GM18861 (cell line): Measurements from ENCODE around the gene GNGT1.
A peak's percentile ranks its signal among the peaks of the same experiment; 100 is the strongest.
"Not testable (repeated sequence)": the region's sequence is repeated elsewhere in the genome, so short reads cannot be mapped to it uniquely, and the experiment has no call there.

Experiments used
- ATAC-seq: cut with Tn5 transposase; IDR thresholded peaks from one replicate; pipeline ENCODE4 v1.9.1; 2021; ENCODE audit not compliant: unreplicated experiment

The GNGT1 gene

DNA sequence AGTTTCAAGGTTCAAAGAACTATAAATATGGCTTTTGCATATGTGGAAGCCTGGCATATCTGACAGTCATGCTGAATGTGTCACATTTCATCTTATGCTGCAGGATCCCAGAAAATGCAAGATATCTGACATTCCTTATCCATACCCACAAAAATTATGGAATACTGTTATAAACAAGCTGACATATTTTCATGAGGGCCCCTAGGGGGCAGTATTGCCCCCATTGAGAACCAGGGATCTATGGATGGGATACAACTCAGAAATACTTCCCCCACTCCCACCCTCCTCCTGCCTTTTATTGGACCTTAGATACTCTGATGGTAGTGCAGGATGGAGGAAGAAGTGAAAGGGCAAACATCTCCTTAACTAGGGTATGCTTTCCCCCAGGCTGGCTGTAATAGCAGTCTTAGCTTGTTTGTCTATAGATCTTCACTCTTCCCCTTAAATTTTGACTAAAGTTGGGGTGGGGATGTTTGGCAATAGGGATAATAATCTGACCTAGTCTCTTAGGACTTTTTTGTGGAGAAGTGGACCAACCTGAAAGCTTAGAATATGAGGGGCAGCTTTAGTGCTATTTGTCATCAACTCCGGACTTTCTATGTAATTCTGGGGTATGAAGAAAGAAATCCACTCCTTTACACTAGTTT lies 3.5 kb upstream of the GNGT1 start:
- no peak for ATAC-seq

DNA sequence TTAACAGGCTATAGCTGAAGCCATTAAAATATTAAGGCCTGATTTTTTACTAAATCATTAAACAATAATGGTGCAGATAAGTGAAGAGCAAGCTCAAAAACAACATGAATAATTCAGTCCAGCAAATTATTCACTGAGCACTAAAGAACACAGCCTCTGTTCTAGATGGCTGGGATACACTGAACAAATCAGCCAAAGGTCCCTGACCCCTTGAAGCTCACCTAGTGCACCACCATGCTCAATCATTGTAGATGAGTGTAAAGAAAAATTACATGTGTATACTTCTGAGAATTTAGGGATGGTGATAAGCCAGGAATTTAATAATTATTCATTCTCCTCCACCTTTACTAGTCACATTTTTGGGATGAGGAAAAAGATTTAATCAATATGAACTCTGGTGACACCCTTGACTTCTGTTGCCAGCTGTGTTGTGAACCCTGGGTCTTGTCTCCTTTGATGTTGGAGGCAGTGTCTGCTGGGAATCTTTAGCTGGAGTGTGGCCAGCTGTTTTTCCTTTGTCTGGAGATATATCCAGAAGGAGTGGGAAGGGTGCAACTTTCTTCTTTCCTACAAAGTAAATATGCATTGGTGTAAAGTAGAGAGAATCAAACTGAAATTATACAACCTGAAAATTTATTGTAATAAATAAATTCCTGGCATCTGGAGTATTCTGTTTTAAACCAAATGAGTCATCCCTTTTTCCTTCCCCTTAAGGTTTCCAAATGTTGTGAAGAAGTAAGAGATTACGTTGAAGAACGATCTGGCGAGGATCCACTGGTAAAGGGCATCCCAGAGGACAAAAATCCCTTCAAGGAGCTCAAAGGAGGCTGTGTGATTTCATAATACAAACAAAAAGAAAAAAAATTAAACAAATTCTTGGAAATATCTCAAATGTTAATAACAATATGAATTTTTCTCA lies 4.0 kb downstream of the GNGT1 start:
- ATAC-seq: no peak

DNA sequence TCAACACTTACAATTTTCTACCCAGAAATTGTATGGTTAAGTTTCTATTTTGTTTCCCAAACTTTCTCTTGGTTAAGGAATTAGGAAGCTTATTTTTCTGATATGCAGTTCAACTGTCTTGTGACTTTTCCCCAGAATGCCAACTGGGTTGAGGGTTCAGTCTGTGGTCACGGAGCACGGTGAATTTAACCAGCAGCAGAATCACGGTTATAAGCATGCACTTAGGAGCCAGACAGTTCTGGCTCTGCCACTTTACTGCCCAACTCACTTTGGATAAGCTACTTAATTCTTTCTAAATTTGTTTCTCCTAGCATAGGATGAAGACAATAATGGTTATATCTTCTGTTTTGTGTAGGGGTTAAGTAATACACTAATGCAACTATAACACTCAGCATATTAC lies 4.9 kb downstream of the GNGT1 start:
- ATAC-seq: not testable (repeated sequence)

DNA sequence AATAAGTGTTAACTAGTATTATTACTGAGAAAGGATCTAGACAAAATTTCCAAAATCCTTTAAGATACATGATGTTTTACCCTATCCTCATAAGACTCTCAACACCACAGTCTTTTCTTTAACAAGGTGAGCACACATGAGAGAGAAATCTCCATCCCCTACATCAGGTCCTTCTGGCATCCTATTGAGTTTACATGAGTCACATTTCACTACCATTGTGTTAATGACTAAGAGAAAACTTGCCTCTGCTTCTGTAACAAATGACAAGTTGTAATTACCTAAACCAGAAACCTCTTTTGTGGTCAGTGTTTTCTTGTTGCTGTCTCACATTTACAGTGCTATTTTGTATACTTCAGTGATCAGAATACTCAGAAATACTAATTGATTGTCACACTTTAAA lies 5.3 kb downstream of the GNGT1 start:
- ATAC-seq: peak; percentile 53

DNA sequence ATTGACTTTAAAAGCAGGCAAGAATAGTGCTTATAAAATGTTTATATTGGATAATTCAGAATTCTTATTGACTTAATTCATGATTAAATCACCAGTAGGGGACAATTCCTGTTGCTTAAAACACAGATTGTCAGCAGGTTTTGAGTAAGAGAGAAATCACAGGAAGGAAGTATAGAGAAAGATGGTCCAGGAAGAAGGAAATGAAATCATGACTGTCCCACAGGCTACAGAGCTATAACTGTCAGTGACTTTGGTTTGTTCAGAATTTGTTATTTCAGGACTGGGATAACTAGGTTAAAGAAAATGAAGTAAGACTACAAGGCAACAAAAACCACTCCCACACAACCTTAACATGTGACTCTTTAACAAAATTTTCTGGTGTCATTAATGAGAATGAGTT lies 6.8 kb downstream of the GNGT1 start:
- ATAC-seq: no peak

DNA sequence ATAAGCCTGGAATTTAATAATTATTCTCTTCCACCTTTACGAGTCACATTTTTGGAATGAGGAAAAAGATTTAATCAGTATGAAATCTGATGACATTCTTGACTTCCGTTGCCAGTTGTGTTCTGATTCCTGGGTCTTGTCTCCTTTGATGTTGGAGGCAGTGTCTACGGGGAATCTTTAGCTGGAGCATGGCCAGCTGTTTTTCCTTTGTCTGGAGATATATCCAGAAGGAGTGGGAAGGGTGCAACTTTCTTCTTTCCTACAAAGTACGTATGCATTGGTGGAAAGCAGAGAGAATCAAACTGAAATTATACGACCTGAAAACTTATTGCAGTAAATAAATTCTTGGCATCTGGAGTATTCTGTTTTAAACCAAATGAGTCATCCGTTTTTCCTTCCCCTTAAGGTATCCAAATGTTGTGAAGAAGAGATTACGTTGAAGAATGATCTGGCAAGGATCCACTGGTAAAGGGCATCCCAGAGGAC lies 8.3 kb downstream of the GNGT1 start:
- ATAC-seq: no peak

DNA sequence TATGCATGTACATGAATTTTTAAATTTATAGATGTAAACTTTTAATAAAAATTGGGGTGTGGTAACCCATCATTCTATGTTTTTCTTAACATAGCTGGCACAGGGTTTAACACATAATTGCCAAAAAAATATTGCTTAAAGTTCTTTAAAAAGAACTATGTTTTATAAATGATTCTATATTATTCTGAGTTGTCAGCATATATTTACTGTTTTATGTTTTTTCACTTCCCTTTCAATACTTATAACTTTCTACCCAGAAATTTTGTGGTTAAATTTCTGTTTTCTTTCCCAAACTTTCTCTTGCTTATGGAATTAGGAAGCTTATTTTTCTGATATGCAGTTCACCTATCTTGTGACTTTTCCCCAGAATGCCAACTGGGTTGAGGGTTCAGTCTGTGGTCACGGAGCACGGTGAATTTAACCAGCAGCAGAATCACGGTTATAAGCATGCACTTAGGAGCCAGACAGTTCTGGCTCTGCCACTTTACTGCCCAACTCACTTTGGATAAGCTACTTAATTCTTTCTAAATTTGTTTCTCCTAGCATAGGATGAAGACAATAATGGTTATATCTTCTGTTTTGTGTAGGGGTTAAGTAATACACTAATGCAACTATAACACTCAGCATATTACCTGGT lies 9.0 kb downstream of the GNGT1 start:
- not testable (repeated sequence) for ATAC-seq

DNA sequence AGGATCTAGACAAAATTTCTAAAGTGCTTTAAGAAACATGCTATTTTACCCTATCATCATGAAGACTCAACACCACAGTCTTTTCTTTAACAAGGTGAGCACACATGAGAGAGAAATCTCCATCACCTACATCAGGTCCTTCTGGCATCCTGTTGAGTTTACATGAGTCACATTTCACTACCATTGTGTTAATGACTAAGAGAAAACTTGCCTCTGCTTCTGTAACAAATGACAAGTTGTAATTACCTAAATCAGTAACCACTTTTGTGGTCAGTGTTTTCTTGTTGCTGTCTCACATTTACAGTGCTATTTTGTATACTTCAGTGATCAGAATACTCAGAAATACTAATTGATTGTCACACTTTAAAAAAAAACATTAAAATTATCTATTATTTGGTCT lies 9.5 kb downstream of the GNGT1 start:
- peak; percentile 54 for ATAC-seq

DNA sequence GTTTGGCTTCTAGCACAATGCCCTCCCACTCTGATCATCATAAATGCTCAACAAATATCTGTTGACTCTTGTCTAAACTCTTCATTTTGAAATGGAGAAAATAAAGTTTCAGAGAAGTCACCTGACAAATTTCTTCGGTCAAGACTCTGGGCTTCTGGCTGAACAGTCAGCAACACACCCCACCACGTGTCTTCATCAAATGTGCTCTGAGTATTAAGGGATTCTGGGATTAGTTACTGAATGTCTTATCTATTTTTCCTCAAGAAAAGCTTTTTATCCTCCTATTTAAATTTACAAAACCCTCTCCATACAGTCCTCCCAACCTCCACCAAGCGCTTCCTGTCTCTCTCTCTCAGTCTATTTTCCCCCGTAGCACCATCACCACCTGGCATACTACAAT lies 9.9 kb downstream of the GNGT1 start:
- ATAC-seq: not testable (repeated sequence)

DNA sequence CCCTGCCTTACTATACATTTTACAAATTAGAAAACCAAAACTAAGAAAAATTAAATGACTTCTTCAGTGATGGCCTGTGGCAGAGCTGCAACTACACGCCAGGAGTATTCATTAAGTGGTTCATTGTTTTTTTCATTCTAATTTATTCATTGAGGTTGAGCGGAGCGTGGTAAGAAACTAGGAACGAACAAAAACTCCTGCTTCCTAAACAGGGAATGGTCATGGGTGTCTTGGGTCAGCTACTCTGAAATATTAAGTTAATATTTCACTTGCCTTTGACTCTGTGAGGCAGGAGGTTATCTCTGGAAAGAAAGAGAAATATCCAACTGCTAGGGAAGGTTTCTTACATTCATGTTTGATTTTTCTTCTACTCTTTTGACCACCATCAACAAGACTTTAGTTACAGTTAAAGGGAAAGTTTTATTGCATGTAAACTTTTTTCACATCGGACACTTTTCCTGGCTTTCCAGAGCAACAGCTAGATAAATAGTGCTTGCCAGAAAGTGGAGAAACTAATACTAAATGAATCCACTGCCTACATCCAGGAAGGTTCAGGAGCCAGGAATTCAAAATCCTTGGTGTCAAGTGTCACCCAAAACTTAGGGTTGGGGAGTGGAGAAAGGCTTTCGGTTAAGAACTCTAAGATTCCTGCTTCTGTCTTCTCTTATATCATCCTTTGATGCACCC lies 14.3 kb downstream of the GNGT1 start:
- no peak for ATAC-seq

DNA sequence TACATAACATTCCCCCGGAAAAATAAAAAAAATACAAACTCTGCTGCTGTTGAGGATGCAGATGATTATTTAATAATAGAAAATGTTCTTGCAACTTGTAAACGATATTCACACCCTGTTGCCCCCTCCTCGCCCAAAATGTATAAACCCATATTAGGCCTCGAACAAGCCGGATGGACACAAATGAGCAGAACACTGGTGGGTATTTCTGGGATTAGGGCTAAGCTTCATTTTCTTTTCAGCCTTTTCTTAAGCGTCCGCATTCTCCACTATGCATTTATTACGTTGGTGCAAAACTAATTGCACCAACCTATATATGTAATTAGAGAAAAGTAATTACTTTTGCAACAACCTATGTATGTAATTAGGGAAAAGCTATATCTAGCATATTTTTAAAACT lies 14.8 kb downstream of the GNGT1 start:
- ATAC-seq: no peak

DNA sequence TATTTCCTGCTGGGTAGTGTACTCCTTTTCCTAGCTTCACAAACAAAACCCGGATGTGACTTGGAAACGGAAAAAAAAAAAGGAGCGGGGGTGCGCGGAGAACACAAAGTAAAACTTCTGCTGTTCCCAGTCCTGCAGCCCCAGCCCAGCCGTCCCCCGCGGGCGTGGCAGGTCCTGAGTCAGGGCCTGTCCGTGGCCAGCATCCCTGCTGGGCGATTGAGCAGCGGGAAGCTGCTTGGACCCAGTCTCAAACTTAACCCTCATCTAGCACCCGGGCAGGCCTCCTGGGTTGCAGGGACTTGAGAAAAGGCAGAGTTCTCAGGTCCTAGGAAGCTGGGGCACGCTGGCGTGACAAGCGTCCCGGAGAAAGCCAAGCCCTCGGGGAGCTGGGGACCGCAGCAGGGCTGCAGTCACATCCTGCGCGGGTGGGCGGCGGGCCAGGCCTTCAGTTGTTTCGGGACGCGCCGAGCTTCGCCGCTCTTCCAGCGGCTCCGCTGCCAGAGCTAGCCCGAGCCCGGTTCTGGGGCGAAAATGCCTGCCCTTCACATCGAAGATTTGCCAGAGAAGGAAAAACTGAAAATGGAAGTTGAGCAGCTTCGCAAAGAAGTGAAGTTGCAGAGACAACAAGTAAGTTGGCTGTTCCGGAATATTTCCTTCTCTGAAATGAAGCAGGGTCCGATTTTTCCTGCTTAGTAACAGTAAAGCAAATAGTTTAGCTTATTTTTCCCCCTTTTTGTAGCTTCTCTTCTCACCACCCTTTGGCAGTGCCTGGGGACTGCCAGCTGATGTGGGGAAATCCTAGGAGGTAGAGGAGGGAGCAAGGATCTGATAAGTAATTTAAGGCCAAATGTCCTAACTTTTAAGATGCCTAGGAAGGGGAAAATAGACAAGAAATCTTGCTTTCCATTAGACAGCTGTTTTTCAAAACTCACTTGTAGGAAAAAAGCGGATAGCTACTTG lies 15.5 kb downstream of the GNGT1 start, which contains the start of gene GNG11:
TSS of gene GNG11 (plus strand) at position 129 of the 960 bp plus-strand sequence. CDS start at position 532, 403 bp downstream.
- ATAC-seq: peak; percentile 74

DNA sequence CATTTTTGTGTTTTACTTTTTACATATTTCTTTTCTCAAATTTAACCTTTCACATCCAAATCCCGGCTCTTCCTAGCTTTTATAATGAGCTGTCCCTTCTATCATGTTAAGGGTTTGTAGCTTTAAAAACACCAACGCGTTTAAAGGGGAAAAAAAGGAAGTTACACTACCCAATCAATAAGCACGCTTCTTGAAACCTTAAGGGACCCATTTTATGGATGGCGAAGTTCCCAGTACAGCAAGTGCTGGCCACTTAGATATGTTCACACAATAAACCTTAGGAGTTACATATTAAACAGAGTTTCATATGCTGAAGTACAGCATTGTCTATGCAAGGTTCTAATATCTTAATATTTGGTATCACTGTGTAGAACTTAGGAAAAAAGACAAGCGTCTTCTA lies 16.9 kb downstream of the GNGT1 start:
- no peak for ATAC-seq

DNA sequence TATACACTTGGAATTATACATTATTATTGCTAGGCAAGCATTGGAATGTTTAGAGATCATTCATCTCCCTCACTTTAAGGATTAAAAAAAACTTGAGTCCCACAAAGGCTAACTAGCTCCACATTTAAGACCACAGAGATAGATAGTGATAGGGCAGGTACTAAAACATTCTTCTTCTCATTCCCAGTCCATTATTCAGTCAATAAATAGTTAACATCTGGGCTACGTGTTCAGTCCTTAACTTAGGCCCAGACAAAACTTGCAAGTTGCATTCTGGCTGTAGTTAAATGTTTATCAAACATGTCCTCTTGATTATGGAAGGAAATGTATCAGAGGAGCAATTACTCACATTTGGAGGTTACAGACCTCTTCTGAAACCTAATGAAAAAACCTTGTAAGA lies 17.6 kb downstream of the GNGT1 start:
- no peak for ATAC-seq

DNA sequence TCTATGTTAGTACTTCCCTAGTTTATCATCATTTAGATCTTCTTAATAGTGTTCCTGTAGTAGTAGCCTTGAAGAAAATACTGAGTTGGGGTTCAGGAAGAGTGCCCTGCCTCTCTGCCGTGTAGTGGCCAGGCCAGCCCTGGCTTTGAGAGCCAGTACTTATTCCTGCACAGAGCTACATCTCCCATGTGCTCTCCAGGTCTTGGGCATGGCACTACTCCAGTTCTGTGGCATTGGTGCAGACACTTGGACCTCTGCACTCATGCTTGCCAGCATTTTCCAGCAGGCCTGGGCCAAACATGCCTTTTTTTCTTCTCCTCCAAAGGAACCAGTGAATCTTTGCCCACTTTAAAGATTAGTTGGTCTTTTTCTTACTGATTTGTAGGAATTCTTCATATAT lies 20.4 kb downstream of the GNGT1 start:
- ATAC-seq: no peak

DNA sequence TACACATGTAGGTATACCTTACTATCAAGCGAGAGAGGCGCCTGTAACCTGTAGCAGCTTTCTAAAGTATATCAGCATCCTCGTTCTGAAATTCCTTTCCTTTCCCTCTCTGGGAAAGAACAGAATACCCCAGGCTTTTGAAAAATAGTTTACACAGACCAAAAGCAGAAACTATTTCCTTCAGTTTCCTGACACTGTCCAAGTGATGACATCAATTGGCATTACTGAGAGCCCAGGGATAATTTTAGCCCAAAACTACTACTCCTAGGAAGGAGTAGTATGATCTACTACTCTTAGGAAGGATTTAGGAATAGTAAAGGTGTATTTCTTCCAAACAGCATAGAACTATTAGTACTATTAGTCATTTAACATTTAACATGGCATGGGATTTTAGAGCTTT lies 21.2 kb downstream of the GNGT1 start:
- ATAC-seq: no peak

DNA sequence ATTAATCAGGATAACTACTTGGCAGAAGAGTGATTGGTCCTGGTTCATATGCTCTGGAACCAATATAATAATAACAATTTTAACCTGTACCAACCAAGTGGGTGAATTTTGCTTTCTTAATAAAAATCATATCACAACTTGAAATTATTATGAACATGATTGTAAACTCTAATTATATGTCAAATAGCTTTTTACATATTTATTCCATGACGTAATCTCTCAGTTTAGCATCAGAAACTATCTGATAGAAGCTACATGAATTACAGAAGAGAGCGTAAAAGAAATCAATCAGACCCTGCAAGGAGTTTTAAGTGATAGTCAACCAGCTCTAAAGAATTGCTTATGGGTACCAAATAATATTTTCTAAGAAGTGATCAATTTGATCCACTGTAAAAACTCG lies 25.3 kb downstream of the GNGT1 start:
- no peak for ATAC-seq

DNA sequence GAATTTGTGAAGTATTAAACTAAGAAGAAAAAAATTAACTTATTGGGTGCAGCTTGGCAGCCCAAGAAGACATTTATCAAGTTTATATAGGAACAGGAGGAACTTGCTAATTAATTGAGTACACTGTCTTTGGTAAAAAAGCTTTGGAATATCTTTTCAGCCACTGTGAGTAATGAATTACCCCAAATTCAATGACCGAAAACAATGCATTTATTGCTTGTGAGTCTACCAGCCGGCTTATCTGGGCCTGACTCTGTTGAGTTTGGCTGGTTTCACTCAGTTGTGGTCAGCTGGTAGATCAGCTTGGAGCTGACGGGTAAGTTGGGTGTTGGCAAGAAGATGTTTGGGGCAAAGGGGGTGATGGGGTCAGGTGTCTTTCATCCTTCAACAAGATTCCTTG lies 26.8 kb downstream of the GNGT1 start:
- ATAC-seq: no peak

DNA sequence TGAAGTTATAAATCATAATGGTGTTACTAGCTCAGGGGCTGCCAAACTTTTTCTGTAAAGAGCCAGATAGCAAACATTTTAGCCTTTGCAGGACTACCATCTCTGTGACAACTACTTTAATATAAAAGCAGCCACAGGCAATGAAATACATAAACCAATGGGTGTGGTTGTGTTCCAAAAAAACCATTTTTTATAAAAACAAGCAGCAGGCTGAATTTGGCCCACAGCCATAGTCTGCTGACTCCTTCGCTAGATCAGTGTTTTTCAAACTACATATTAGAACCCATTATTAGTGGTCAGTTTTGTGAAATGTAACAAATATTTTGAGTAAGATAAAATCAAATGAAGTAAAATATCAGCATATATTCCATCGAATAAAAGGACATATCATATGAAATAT lies 28.7 kb downstream of the GNGT1 start:
- no peak for ATAC-seq

DNA sequence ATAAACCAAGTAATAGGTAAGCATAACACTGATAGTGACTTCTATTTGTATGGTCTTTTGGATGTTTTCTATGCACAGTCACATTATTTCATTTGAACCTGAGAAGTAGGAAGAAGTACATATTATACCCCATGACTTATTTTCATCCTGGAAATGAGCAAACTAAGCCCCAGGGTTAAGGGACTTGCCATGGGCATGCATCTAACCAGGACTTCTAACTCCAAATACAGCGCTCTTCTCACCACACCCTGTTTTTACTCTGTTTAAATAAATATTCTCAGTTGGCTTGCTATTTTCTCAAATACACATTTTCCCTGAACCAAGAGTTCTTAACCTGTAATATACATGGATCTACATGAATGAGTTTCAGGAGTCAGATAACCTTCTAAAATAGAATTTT lies 31.5 kb downstream of the GNGT1 start:
- ATAC-seq: no peak
